K562 (cell line): ENCODE data around the gene ACAP2. TPM values are rescaled to one million over a fixed set of nuclear protein-coding genes. Genes with fewer than 3 reads are reported as not detected.

Experiments
- ELF4 ChIP-seq: fragments of 450-650 bp; formaldehyde crosslinking; IDR thresholded peaks from 2 replicates; pipeline ENCODE4 v1.4.0; 2022; ENCODE audit warnings: missing genetic modification characterization
- FOXP1 ChIP-seq: sonication (generic); formaldehyde crosslinking; IDR thresholded peaks from 2 replicates; pipeline ENCODE4 v1.8.0; 2022; ENCODE audit warnings: mild to moderate bottlenecking, missing genetic modification reagents
- KDM4B ChIP-seq, 2 experiments: fragments of 450-650 bp in 1 of 2; sonication (generic) in 1 of 2; IDR thresholded peaks; 2 replicates each; pipeline ENCODE4 v1.6.1; 2016 to 2017; ENCODE audit warnings: borderline replicate concordance in 2 of 2, antibody characterized with exemption in 1 of 2, low read depth in 1 of 2, mild to moderate bottlenecking in 1 of 2
- KLF13 ChIP-seq: fragments of 450-650 bp; IDR thresholded peaks from 2 replicates; pipeline ENCODE4 v1.6.1; 2016; ENCODE audit warnings: missing genetic modification characterization, low read depth, mild to moderate bottlenecking, missing compliant biosample characterization, moderate library complexity, borderline replicate concordance
- POLR2B ChIP-seq: fragments of 450-650 bp; IDR thresholded peaks from 2 replicates; pipeline ENCODE4 v1.6.1; 2018; ENCODE audit warnings: low read depth; ENCODE audit not compliant: partially characterized antibody
- SMAD1 ChIP-seq: fragments of 150-350 bp; IDR thresholded peaks from 2 replicates; pipeline ENCODE4 v1.6.1; 2014; ENCODE audit warnings: low read length, low read depth; ENCODE audit not compliant: partially characterized antibody
- SMAD2 ChIP-seq: fragments of 150-350 bp; IDR thresholded peaks from 2 replicates; pipeline ENCODE4 v1.6.1; 2014; ENCODE audit warnings: low read depth, mild to moderate bottlenecking, low read length
- SREBF1 ChIP-seq: fragments of 150-350 bp; IDR thresholded peaks from 2 replicates; pipeline ENCODE4 v1.6.1; 2014; ENCODE audit warnings: antibody characterized with exemption, low read depth, low read length, borderline replicate concordance
- ZNF354B ChIP-seq: fragments of 250-450 bp; sonication (Bioruptor Pico); IDR thresholded peaks from 2 replicates; pipeline ENCODE4 v1.4.0; 2020
- polyA plus RNA-seq, 8 experiments: library from polyadenylated mRNA; depleted of rRNA in 4 of 8; stranded (reverse) in 5 of 8; unstranded in 3 of 8; fragments of >200 nt; fragmentation: Nextera tagmentation in 2 of 8; fragmentation: Illumina TruSeq in 1 of 8; extraction: Ambion mirVana in 2 of 8; extraction: Trizol in 1 of 8; gene quantifications; 2 replicates each; pipeline versions ENCODE4 v1.2.1 to v1.2.3, GENCODE V29; 2011 to 2014; ENCODE audit warnings: inconsistent platforms in 1 of 8, missing spikeins in 1 of 8
- total RNA-seq, 7 experiments: library from RNA; depleted of rRNA in 6 of 7; stranded (reverse); fragments of >200 nt in 6 of 7; fragmentation: Illumina TruSeq in 2 of 7; extraction: Trizol in 2 of 7; gene quantifications; 2 replicates each; pipeline versions ENCODE4 v1.2.1 to v1.2.3, GENCODE V29; 2011 to 2021; ENCODE audit warnings: low replicate concordance in 1 of 7
- TF ChIP-seq, protein P1 (sequence below): fragments of 250-450 bp; sonication (Bioruptor Pico); IDR thresholded peaks from 2 replicates; pipeline ENCODE4 v1.5.0; 2021; ENCODE audit warnings: mild to moderate bottlenecking, borderline replicate concordance
- TF ChIP-seq, protein P2 (sequence below): fragments of 450-650 bp; conservative IDR thresholded peaks from 2 replicates; pipeline ENCODE4 v1.6.1; 2016; ENCODE audit warnings: missing genetic modification characterization, low read depth, mild to moderate bottlenecking, control low read depth, missing compliant biosample characterization
- TF ChIP-seq, protein P3 (sequence below): fragments of 250-450 bp; sonication (Bioruptor Pico); IDR thresholded peaks from 2 replicates; pipeline ENCODE4 v1.4.0; 2020
- TF ChIP-seq, protein P4 (sequence below): sonication (generic); formaldehyde crosslinking; IDR thresholded peaks from 2 replicates; pipeline ENCODE4 v1.8.0; 2023; ENCODE audit warnings: mild to moderate bottlenecking, missing genetic modification reagents

ACAP2 gene
- total and polyA plus RNA-seq, 9 of the 15 experiments (the other 6 are each of a cell fraction or from before 2014, with no cell fraction given) = 10.6 to 52.7 (median 34.4) TPM

DNA sequence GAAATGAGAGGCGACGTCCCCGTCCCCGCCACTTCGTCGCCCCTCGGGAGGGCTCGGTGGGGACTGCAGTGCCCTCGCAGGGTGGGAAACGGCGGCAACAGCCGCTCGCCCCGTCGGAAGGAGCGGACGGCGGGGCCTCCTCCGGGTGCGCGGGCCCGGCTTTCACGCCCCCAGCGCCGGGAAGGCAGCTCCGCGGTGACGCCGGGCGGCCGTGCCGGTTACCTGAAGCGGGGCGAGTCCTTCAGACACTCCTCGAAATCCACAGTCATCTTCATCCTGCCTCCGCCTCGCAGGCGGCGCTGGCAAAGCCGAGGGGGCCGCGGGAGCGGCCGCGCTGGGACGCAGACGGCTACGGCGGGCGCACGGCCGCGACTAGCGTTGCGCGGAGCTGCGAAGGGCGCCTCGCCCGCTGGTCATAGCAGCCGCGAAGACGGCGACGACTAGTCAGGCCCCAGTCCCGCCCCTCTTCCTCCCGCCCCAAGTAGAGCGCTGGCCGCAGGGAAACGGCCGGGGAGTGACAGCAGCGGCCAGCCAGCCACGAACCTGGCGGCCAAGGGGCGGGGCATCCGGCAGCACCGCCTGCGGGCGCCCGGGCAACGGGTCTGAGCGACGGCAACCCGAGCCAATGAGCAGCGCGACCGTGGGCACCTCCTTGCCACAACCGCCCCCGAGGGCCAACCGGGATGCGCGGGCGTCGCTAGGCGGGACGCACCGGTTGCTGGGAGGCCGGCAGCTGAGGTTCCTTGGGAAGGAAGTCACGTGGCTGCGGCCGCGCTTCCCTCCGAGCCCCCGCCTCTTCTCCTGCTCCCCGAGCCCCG, at the start of gene ACAP2 (continued):
- TF ChIP-seq, protein P1, sequence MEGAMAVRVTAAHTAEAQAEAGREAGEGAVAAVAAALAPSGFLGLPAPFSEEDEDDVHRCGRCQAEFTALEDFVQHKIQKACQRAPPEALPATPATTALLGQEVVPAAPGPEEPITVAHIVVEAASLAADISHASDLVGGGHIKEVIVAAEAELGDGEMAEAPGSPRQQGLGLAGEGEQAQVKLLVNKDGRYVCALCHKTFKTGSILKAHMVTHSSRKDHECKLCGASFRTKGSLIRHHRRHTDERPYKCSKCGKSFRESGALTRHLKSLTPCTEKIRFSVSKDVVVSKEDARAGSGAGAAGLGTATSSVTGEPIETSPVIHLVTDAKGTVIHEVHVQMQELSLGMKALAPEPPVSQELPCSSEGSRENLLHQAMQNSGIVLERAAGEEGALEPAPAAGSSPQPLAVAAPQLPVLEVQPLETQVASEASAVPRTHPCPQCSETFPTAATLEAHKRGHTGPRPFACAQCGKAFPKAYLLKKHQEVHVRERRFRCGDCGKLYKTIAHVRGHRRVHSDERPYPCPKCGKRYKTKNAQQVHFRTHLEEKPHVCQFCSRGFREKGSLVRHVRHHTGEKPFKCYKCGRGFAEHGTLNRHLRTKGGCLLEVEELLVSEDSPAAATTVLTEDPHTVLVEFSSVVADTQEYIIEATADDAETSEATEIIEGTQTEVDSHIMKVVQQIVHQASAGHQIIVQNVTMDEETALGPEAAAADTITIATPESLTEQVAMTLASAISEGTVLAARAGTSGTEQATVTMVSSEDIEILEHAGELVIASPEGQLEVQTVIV (CRISPR knock-in tag) = no peak
- TF ChIP-seq ELF4 (CRISPR knock-in tag) (no peak), FOXP1 (CRISPR knock-in tag) (peak; percentile 58; the same call in 1 of the 2 replicates), POLR2B (peak; percentile 10), KDM4B (IDR thresholded peaks at IDR 0.05; ENCODE audit: borderline replicate concordance in 2 of 2, low read depth in 1 of 2) (no peak), SMAD2 (no peak), SMAD1 (no peak), ZNF354B (CRISPR knock-in tag) (no peak), SREBF1 (no peak), KLF13 (tag) (0 out of 2 replicates have a peak, but pooled peaks have one; percentile 41)
- TF ChIP-seq, protein P2, sequence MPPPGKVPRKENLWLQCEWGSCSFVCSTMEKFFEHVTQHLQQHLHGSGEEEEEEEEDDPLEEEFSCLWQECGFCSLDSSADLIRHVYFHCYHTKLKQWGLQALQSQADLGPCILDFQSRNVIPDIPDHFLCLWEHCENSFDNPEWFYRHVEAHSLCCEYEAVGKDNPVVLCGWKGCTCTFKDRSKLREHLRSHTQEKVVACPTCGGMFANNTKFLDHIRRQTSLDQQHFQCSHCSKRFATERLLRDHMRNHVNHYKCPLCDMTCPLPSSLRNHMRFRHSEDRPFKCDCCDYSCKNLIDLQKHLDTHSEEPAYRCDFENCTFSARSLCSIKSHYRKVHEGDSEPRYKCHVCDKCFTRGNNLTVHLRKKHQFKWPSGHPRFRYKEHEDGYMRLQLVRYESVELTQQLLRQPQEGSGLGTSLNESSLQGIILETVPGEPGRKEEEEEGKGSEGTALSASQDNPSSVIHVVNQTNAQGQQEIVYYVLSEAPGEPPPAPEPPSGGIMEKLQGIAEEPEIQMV = no peak
- TF ChIP-seq, protein P3, sequence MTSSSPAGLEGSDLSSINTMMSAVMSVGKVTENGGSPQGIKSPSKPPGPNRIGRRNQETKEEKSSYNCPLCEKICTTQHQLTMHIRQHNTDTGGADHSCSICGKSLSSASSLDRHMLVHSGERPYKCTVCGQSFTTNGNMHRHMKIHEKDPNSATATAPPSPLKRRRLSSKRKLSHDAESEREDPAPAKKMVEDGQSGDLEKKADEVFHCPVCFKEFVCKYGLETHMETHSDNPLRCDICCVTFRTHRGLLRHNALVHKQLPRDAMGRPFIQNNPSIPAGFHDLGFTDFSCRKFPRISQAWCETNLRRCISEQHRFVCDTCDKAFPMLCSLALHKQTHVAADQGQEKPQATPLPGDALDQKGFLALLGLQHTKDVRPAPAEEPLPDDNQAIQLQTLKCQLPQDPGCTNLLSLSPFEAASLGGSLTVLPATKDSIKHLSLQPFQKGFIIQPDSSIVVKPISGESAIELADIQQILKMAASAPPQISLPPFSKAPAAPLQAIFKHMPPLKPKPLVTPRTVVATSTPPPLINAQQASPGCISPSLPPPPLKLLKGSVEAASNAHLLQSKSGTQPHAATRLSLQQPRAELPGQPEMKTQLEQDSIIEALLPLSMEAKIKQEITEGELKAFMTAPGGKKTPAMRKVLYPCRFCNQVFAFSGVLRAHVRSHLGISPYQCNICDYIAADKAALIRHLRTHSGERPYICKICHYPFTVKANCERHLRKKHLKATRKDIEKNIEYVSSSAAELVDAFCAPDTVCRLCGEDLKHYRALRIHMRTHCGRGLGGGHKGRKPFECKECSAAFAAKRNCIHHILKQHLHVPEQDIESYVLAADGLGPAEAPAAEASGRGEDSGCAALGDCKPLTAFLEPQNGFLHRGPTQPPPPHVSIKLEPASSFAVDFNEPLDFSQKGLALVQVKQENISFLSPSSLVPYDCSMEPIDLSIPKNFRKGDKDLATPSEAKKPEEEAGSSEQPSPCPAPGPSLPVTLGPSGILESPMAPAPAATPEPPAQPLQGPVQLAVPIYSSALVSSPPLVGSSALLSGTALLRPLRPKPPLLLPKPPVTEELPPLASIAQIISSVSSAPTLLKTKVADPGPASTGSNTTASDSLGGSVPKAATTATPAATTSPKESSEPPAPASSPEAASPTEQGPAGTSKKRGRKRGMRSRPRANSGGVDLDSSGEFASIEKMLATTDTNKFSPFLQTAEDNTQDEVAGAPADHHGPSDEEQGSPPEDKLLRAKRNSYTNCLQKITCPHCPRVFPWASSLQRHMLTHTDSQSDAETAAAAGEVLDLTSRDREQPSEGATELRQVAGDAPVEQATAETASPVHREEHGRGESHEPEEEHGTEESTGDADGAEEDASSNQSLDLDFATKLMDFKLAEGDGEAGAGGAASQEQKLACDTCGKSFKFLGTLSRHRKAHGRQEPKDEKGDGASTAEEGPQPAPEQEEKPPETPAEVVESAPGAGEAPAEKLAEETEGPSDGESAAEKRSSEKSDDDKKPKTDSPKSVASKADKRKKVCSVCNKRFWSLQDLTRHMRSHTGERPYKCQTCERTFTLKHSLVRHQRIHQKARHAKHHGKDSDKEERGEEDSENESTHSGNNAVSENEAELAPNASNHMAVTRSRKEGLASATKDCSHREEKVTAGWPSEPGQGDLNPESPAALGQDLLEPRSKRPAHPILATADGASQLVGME (CRISPR knock-in tag) = peak; percentile 57; the same call in 1 of the 2 replicates
- TF ChIP-seq, protein P4, sequence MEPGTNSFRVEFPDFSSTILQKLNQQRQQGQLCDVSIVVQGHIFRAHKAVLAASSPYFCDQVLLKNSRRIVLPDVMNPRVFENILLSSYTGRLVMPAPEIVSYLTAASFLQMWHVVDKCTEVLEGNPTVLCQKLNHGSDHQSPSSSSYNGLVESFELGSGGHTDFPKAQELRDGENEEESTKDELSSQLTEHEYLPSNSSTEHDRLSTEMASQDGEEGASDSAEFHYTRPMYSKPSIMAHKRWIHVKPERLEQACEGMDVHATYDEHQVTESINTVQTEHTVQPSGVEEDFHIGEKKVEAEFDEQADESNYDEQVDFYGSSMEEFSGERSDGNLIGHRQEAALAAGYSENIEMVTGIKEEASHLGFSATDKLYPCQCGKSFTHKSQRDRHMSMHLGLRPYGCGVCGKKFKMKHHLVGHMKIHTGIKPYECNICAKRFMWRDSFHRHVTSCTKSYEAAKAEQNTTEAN = no peak
